Chondrocyte (in vitro differentiated cells): Measurements from ENCODE around the gene GRB10. TPM values are rescaled to one million over a fixed set of nuclear protein-coding genes. Genes with fewer than 3 reads are reported as not detected.

Source experiments
- DNase-seq: peaks from one replicate; pipeline ENCODE4 v3.0.0; 2021; ENCODE audit warnings: mixed read lengths, low spot score
- H3K27ac Mint-ChIP-seq: one replicate; pipeline ENCODE4 v1.8.0; 2021; ENCODE audit warnings: mild to moderate bottlenecking, moderate library complexity, mixed read lengths; ENCODE audit not compliant: unreplicated experiment
- H3K27me3 Mint-ChIP-seq: 2 replicates; pipeline ENCODE4 v1.8.0; 2021; ENCODE audit warnings: low read depth, mixed read lengths
- H3K36me3 Mint-ChIP-seq: 2 replicates; pipeline ENCODE4 v1.8.0; 2021; ENCODE audit warnings: low read depth, mixed read lengths
- H3K4me1 Mint-ChIP-seq: 2 replicates; pipeline ENCODE4 v1.8.0; 2021; ENCODE audit warnings: low read depth, mild to moderate bottlenecking, mixed read lengths
- H3K4me3 Mint-ChIP-seq: one replicate; pipeline ENCODE4 v1.8.0; 2021; ENCODE audit warnings: mild to moderate bottlenecking, moderate library complexity, mixed read lengths; ENCODE audit not compliant: unreplicated experiment
- H3K9me3 Mint-ChIP-seq: 2 replicates; pipeline ENCODE4 v1.8.0; 2021; ENCODE audit warnings: low read depth, mixed read lengths
- total RNA-seq: library from RNA; stranded (reverse); gene quantifications from 3 replicates; pipeline ENCODE4 v1.2.1, GENCODE V29; 2021
- TF ChIP-seq, protein P1 (sequence below): fragments of 200-600 bp; sonication (generic); IDR thresholded peaks from 2 replicates; pipeline ENCODE4 v1.5.0; 2021; ENCODE audit warnings: antibody characterized with exemption, mild to moderate bottlenecking, moderate library complexity

GRB10 gene
- total RNA-seq, 1 donor from 2014 or later: 73.7 TPM

DNA sequence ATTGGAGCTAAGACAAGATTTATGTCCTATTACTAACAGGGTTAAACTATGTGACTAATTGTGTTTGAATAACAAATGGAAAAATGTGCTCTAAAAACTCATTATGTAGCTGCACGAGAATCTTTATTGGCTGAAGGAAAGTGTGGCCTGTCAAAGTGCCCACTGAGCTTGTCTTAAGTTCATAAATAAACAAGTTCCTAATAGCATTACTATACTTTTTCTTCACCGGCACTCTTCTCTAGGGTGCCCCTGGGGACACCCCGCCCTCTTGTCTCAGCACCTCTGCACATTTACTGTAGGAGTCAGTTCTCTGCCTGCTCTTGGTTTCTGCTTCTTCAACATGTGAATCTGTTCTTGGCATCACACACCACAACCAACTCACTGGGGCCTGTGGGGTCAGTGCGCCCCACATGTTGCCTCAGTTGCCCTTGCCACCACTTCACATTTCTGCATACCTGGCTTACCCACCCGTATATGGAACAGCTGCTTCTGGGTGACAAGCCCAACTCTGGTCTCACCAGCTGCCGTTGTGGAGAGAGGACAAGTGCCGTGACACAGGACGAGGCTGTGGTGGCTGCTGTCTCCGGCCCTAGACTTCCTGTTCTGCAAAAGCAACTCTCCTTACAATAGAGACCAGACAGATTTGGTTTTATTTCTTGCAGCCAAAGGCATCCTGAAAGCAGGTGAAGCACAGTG lies 121.2 kb downstream of the GRB10 start:
- H3K9me3 Mint-ChIP-seq: no peaks in the 10 kb centered on the region
- TF ChIP-seq, protein P1, sequence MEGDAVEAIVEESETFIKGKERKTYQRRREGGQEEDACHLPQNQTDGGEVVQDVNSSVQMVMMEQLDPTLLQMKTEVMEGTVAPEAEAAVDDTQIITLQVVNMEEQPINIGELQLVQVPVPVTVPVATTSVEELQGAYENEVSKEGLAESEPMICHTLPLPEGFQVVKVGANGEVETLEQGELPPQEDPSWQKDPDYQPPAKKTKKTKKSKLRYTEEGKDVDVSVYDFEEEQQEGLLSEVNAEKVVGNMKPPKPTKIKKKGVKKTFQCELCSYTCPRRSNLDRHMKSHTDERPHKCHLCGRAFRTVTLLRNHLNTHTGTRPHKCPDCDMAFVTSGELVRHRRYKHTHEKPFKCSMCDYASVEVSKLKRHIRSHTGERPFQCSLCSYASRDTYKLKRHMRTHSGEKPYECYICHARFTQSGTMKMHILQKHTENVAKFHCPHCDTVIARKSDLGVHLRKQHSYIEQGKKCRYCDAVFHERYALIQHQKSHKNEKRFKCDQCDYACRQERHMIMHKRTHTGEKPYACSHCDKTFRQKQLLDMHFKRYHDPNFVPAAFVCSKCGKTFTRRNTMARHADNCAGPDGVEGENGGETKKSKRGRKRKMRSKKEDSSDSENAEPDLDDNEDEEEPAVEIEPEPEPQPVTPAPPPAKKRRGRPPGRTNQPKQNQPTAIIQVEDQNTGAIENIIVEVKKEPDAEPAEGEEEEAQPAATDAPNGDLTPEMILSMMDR: no peak
- no peaks in the 10 kb centered on the region for H3K27me3 Mint-ChIP-seq
- H3K4me3 Mint-ChIP-seq: no peak overlapping the region
- H3K36me3 Mint-ChIP-seq: peaks cover 21% of the 10 kb centered on the region
- H3K4me1 Mint-ChIP-seq: peaks cover 67% of the 10 kb centered on the region
- H3K27ac Mint-ChIP-seq: no peak overlapping the region
- no peak for DNase-seq

DNA sequence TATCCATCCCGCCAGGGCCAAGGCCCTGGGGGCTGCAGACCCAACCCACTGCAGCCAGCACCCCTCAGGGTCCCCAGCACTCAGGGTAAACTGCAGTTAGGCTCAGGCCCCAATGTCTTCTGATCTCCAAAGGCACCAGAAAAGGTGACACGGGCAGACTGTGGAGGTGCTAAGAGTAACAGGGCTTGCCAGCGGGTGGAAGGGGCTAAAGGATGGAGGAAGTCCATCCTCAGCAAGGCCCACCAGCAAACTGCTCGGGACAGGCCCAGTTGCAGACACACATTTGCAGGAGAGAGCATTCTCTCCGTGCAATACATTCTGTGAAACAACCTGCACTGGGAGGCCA lies 121.9 kb downstream of the GRB10 start:
- Mint-ChIP-seq H3K27ac (no peak overlapping the region), H3K4me1 (peaks cover 67% of the 10 kb centered on the region), H3K9me3 (no peaks in the 10 kb centered on the region), H3K4me3 (no peak overlapping the region), H3K27me3 (no peaks in the 10 kb centered on the region), H3K36me3 (peaks cover 21% of the 10 kb centered on the region)
- TF ChIP-seq, protein P1: no peak
- DNase-seq: no peak

DNA sequence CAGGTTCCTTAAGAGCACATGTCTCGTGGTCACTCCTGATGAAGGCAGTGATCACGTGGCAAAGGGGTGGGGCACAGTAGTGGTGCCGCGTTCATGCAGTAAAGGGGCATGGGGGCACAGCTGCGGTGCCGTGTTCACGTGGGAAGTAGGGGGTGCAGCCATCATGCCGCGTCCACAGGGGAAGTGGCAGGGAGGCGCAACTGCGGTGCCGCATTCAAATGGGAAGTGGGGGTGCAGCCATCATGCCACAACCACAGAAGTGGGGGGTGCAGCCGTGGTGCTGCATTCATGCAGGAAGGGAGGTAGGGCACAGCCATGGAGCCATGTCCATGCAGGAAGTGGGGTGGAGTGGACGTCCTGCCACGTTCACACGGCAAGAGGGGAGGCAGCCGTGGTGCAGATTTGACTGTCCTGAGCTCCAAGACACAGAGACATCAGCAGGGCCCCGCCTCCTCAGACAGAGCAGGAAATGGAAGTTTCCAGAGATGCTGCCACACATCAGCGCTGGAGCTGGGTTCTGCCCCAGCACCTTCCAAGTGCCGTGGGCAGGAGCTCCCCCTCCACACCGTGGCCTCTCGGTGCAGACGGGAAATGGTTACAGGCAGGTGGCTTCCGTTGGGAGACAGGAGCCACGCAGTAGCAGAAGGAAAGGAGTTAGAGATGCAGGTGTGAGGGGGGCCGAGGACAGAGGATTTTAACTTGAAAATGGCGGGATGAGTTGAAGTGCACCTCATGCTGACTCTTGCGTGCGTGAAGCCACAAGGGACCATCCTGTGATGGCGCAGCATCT lies 122.5 kb downstream of the GRB10 start:
- Mint-ChIP-seq H3K27ac (no peak overlapping the region), H3K27me3 (no peaks in the 10 kb centered on the region), H3K4me1 (peaks cover 67% of the 10 kb centered on the region), H3K4me3 (no peak overlapping the region), H3K9me3 (no peaks in the 10 kb centered on the region), H3K36me3 (peaks cover 21% of the 10 kb centered on the region)
- TF ChIP-seq, protein P1: no peak
- DNase-seq: no peak

DNA sequence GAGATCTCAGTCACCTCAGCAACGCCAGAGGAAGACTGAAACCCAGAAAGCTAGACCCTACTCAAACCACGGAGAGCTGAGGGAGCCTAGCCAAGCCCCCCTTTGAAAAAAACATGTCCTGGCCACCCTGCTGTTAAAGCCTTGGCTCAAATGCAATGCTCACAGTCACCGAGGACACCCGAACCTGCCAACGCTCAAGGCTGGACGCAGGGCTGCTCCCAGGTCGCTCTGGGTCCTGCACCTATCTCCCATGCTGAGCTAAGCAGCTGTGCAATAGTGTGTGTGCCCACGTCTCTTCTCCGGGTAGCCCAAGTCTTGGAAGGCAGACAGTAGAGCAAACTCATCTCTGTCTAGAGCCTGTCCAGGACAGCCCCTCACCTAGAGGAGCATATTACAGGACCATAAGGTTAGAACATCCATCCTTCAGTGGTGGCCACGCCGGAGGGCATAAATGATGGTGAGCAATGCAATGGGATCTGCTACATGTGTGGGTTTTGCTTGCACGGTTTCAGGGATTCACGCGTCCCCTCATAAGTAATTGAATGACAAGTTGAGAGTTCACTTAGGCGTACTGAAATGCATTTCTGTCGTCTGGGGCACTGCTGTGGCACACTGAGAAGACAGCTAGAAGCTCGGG lies 123.2 kb downstream of the GRB10 start:
- TF ChIP-seq, protein P1: no peak
- Mint-ChIP-seq H3K27ac (no peak overlapping the region), H3K36me3 (peaks cover 21% of the 10 kb centered on the region), H3K4me1 (peaks cover 67% of the 10 kb centered on the region), H3K9me3 (no peaks in the 10 kb centered on the region), H3K27me3 (no peaks in the 10 kb centered on the region), H3K4me3 (no peak overlapping the region)
- no peak for DNase-seq

DNA sequence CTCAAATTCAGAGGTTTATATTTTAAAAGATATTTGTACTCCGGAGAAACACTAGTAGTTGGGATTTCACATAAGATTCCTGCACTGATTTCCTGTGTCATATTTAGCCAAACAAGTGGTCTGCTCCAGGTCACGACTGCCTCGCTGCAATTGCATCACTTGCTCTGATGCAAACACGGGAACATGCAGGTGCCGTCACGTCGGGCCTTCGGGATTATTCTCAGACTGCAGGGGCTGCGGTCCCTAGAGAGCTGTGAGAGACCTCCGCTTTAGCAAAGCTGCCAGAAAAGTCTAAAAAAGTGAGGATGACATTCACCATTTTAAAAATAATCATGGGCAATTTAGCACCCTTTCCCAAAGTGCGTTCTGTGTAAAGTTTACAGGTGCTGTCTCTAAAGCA lies 124.0 kb downstream of the GRB10 start:
- DNase-seq: no peak
- TF ChIP-seq, protein P1: no peak
- no peaks in the 10 kb centered on the region for H3K27me3 Mint-ChIP-seq
- peaks cover 21% of the 10 kb centered on the region for H3K36me3 Mint-ChIP-seq
- H3K4me1 Mint-ChIP-seq: peaks cover 65% of the 10 kb centered on the region
- no peak overlapping the region for H3K4me3 Mint-ChIP-seq
- peak overlapping the region; percentile 33 for H3K27ac Mint-ChIP-seq
- no peaks in the 10 kb centered on the region for H3K9me3 Mint-ChIP-seq
